Adrenal gland (tissue), 12 donors: Measurements from ENCODE around the gene DSG2. TPM values are rescaled to one million over a fixed set of nuclear protein-coding genes. Genes with fewer than 3 reads are reported as not detected.

Source experiments
- DNase-seq, 7 donors: peaks; one replicate each; pipeline ENCODE4 v3.0.0-alpha.2; 2019 to 2020
- H3K27ac ChIP-seq, 5 donors: fragments of 200-600 bp; sonication (generic) in 4 of 5; 1 replicate in 3 of 5; 2 replicates in 2 of 5; pipeline versions ENCODE4 v1.5.1 to v1.8.0; 2016 to 2020; ENCODE audit warnings: mild to moderate bottlenecking in 1 of 5
- H3K27me3 ChIP-seq: fragments of 200-600 bp; 2 replicates; pipeline ENCODE4 v1.8.0; 2021
- H3K36me3 ChIP-seq, 2 donors: fragments of 200-600 bp; replicated peaks in 1 of 2; 1 replicate in 1 of 2; 2 replicates in 1 of 2; pipeline versions ENCODE4 v1.5.1 to v1.8.0; 2018 to 2022
- H3K4me1 ChIP-seq, 2 donors: fragments of 200-600 bp; replicated peaks in 1 of 2; 1 replicate in 1 of 2; 2 replicates in 1 of 2; pipeline versions ENCODE4 v1.5.1 to v1.8.0; 2018 to 2021
- H3K4me3 ChIP-seq, 4 donors: fragments of 200-600 bp; sonication (generic) in 3 of 4; one replicate each; pipeline ENCODE4 v1.5.1; 2016 to 2018
- H3K9me3 ChIP-seq, 3 donors: fragments of 200-600 bp; sonication (generic) in 1 of 3; replicated peaks in 1 of 3; 1 replicate in 2 of 3; 2 replicates in 1 of 3; pipeline versions ENCODE4 v1.5.1 to v1.8.0; 2016 to 2021
- CTCF ChIP-seq, 6 experiments: fragments of 450-650 bp in 4 of 6; fragments of 200-600 bp in 2 of 6; sonication (generic) in 1 of 6; IDR thresholded peaks; 1 replicate in 5 of 6; 2 replicates in 1 of 6; pipeline versions ENCODE4 v1.5.1 to v1.8.0; 2016 to 2021; ENCODE audit warnings: antibody characterized with exemption in 6 of 6, mild to moderate bottlenecking in 2 of 6, moderate library complexity in 1 of 6
- POLR2A ChIP-seq, 2 donors: fragments of 450-650 bp; IDR thresholded peaks; one replicate each; pipeline ENCODE4 v1.6.1; 2017; ENCODE audit warnings: antibody characterized with exemption in 2 of 2, mild to moderate bottlenecking in 2 of 2, moderate library complexity in 1 of 2
- WGBS, 4 donors: extraction: QIAGEN DNeasy Blood & Tissue Kit in 2 of 4; methylation state at CpG; one replicate each; pipeline versions ENCODE4 v1.1.5 to v1.1.7; 2013 to 2017; 5-methylcytosine and 5-hydroxymethylcytosine counted together
- intact Hi-C, 2 donors: fragments of 100-400 bp; cut with DNase I; formaldehyde crosslinking; loops; one replicate each; pipeline versions ENCODE4 v1.14.1 to v1.15.0; 2022 to 2023
- polyA plus RNA-seq, 3 donors: library from polyadenylated mRNA; stranded (reverse); fragments of 200-250 nt in 2 of 3; fragments of 350-450 nt in 1 of 3; fragmentation: Illumina TruSeq in 1 of 3; extraction: RNeasy Lipid Tissue Mini Kit (QIAGEN cat#74804) in 1 of 3; gene quantifications; one replicate each; pipeline ENCODE4 v1.2.3, GENCODE V29; 2013 to 2014
- total RNA-seq, 9 donors: library from RNA; depleted of rRNA in 4 of 9; stranded (reverse); fragments of >200 nt in 4 of 9; fragments of 120-200 nt in 1 of 9; fragmentation: NEBNext Ultra II Directional in 1 of 9; extraction: Animal tissue kit (Norgen Biotek cat#: 25700) in 1 of 9; gene quantifications; one replicate each; pipeline versions ENCODE4 v1.1.0 to v1.2.4, GENCODE V29; 2013 to 2023
- donor health status: healthy with polysubstance abuse.
- donor health status: Bipolar disorder and iron deficiency.
- donor health status: DM: yes; HTN: yes; CAD: no.
- donor health status: DM: no; HTN: no; CAD: no.
- donor health status: DM: no; HTN: no; CAD: no.
- donor health status: DM: yes; HTN: yes; CAD: no.

Gene DSG2
- total and polyA plus RNA-seq, 12 donors = 0.32 to 6.8 (median 2.1) TPM

GRCh38 chr18:31591628-31592027, 93.7 kb downstream of the DSG2 start, which contains the start of gene TTR:
Gene TTR (plus strand): TSS chr18:31591877. CDS start chr18:31591903, 26 bp downstream.
- H3K4me1 ChIP-seq = no peaks in the 10 kb centered on the region
- intact Hi-C loops = no loop called here
- H3K27ac ChIP-seq = no peak within 1 kb of the TSS
- no peaks in the 10 kb centered on the region for H3K27me3 ChIP-seq
- H3K9me3 ChIP-seq = no peaks in the 10 kb centered on the region
- no peaks in the 10 kb centered on the region for H3K36me3 ChIP-seq
- no peak for DNase-seq
- TF ChIP-seq CTCF (IDR thresholded peaks at IDR 0.05) = no peak
- TF ChIP-seq POLR2A (IDR thresholded peaks at IDR 0.05) = no peak
- H3K4me3 ChIP-seq = no peak within 1 kb of the TSS
- 70 to 75% (median 71%) methylated on average over 5 of the region's 5 CpGs for WGBS, 4 donors

GRCh38 chr18:31592506-31593157, 94.7 kb downstream of the DSG2 start:
- DNase-seq = no peak
- Histone ChIP-seq H3K9me3 (no peaks in the 10 kb centered on the region), H3K4me3 (no peak overlapping the region), H3K27ac (no peak overlapping the region), H3K36me3 (no peaks in the 10 kb centered on the region), H3K27me3 (no peaks in the 10 kb centered on the region), H3K4me1 (no peaks in the 10 kb centered on the region)
- 77 to 81% (median 80%) methylated on average over 10 of the region's 10 CpGs for WGBS, 4 donors
- intact Hi-C loops = no loop called here
- TF ChIP-seq CTCF (IDR thresholded peaks at IDR 0.05) (no peak), POLR2A (IDR thresholded peaks at IDR 0.05) (no peak)

- Histone ChIP-seq H3K27ac (no peak overlapping the region), H3K4me3 (no peak overlapping the region), H3K4me1 (no peaks in the 10 kb centered on the region), H3K36me3 (no peaks in the 10 kb centered on the region), H3K9me3 (no peaks in the 10 kb centered on the region), H3K27me3 (no peaks in the 10 kb centered on the region)
- intact Hi-C loops = no loop called here
- WGBS, 4 donors = 82 to 86% (median 84%) methylated on average over 5 of the region's 5 CpGs
- TF ChIP-seq POLR2A (IDR thresholded peaks at IDR 0.05) (no peak), CTCF (IDR thresholded peaks at IDR 0.05) (no peak)
- DNase-seq = no peak
Observed at GRCh38 chr18:31595121-31595771, 97.3 kb downstream of the DSG2 start.

GRCh38 chr18:31596081-31596872, 98.3 kb downstream of the DSG2 start:
- no peaks in the 10 kb centered on the region for H3K9me3 ChIP-seq
- H3K4me1 ChIP-seq = no peaks in the 10 kb centered on the region
- DNase-seq = no peak
- no peaks in the 10 kb centered on the region for H3K36me3 ChIP-seq
- intact Hi-C loops = no loop called here
- H3K4me3 ChIP-seq = no peak overlapping the region
- WGBS, 4 donors = 89 to 92% (median 91%) methylated on average over 7 to 9 of the region's 9 CpGs
- H3K27me3 ChIP-seq = no peaks in the 10 kb centered on the region
- H3K27ac ChIP-seq = no peak overlapping the region
- TF ChIP-seq POLR2A (IDR thresholded peaks at IDR 0.05) (no peak), CTCF (IDR thresholded peaks at IDR 0.05) (no peak)
